SJCRH30 (cell line): Measurements from ENCODE around the gene MYRIP. TPM values are rescaled to one million over a fixed set of nuclear protein-coding genes. Genes with fewer than 3 reads are reported as not detected.

Source experiments
- DNase-seq, 2 experiments: peaks; one replicate each; pipeline ENCODE4 v3.0.0-alpha.2; 2015 to 2020
- H3K27ac ChIP-seq: fragments of 250-450 bp; sonication (Bioruptor Pico); 2 replicates; pipeline ENCODE4 v1.5.1; 2020; ENCODE audit warnings: mild to moderate bottlenecking, moderate library complexity
- H3K27me3 ChIP-seq: fragments of 250-450 bp; sonication (Bioruptor Pico); 2 replicates; pipeline ENCODE4 v1.5.1; 2020; ENCODE audit warnings: mild to moderate bottlenecking, moderate library complexity
- H3K36me3 ChIP-seq: fragments of 250-450 bp; sonication (Bioruptor Pico); 2 replicates; pipeline ENCODE4 v1.5.1; 2020; ENCODE audit warnings: mild to moderate bottlenecking, moderate library complexity
- H3K4me1 ChIP-seq: fragments of 250-450 bp; sonication (Bioruptor Pico); 2 replicates; pipeline ENCODE4 v1.5.1; 2020; ENCODE audit warnings: mild to moderate bottlenecking, moderate library complexity
- H3K4me3 ChIP-seq: fragments of 250-450 bp; sonication (Bioruptor Pico); 2 replicates; pipeline ENCODE4 v1.5.1; 2020; ENCODE audit warnings: mild to moderate bottlenecking, moderate library complexity
- H3K9me3 ChIP-seq: fragments of 250-450 bp; sonication (Bioruptor Pico); replicated peaks from 2 replicates; pipeline ENCODE4 v1.5.1; 2020; ENCODE audit warnings: mild to moderate bottlenecking, moderate library complexity
- total RNA-seq: library from RNA; depleted of rRNA; stranded (reverse); fragments of >200 nt; shearing (Covaris generic); gene quantifications from 2 replicates; pipeline ENCODE4 v1.2.3, GENCODE V29; 2014

MYRIP gene
- total RNA-seq, 1 experiment from 2014 or later = not detected

DNA sequence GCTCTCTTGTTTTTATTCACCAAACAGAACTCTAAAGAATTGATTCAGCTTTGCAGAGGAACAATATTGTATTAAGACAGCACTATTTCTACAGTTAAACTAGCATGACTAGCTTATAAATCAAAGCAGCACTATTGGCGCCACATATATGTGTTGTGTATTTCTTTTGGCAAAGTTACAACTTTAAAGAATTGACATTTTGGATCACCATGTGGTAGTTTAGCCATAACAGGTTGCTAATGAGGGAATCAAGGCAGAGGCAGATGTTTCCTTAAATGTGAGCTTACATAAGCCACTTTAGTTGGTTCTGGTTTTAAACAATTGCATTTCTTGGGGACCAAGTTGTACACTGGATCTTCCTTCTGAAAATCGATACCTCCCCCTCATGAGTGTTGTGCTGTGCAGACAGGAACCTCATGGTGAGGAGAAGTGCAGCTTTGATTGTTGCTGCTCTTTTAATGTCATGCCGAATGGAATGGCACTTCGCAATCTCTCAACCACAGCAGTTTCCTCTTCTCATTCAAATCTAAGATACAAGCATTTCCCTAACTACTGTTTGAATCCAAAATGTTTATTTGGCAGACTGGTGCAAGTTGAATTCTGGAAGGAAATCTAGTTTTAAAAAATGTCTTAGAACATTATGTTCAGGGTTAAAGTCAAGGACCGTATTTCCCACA is 151.2 kb downstream of the MYRIP start:
- H3K27ac ChIP-seq = no peak overlapping the region
- H3K9me3 ChIP-seq = no peaks in the 10 kb centered on the region
- H3K36me3 ChIP-seq = no peaks in the 10 kb centered on the region
- DNase-seq = no peak
- H3K27me3 ChIP-seq = no peaks in the 10 kb centered on the region
- H3K4me3 ChIP-seq = no peak overlapping the region
- H3K4me1 ChIP-seq = no peaks in the 10 kb centered on the region

DNA sequence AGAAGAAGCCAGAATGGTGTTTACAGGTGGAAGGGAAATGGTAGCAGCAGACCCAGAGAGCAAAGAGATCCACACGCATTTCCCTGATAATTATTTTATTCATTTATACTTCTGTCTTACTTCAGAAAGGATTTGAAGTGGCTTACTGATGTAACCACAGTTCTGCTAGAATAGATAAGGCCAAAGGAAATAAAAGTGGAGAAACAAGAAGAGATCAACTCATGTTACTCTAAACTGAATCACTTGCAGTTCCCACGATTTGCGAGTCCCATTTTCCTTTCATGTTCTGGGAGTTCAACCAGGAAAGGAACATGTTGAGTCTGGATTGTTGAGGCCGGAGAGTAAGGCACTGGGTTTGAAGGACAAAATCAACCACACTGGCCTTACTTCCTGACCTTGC is 151.8 kb downstream of the MYRIP start:
- DNase-seq = no peak

DNA sequence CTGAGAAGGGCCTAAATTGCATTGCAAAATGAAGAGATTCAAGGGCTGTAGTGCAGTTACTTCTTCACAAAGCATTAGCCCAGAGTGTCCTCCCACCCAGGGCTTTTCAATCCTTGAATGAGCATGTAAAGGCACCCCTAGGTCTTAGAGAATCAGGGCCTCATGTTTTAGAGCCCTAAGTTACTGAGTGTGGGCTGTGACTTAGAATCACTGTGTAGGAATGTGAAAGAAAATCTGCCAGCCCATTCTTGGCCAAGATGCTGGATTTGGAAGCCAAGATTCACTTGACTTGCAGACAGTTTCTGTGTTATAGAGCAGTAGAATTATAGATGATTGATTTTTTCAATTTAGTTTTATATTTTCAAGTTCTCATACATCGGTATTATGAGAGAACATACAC is 153.2 kb downstream of the MYRIP start:
- no peaks in the 10 kb centered on the region for H3K9me3 ChIP-seq
- H3K36me3 ChIP-seq = no peaks in the 10 kb centered on the region
- no peak for DNase-seq
- no peak overlapping the region for H3K27ac ChIP-seq
- no peak overlapping the region for H3K4me3 ChIP-seq
- no peaks in the 10 kb centered on the region for H3K4me1 ChIP-seq
- H3K27me3 ChIP-seq = no peaks in the 10 kb centered on the region

More for the DNA sequence above, 151.8 kb downstream of the MYRIP start:
- Histone ChIP-seq H3K4me1 (no peaks in the 10 kb centered on the region), H3K27me3 (no peaks in the 10 kb centered on the region), H3K36me3 (no peaks in the 10 kb centered on the region), H3K9me3 (no peaks in the 10 kb centered on the region), H3K27ac (no peak overlapping the region), H3K4me3 (no peak overlapping the region)

GRCh38 chr3:39965461-39965860 is 156.1 kb downstream of the MYRIP start:
- H3K9me3 ChIP-seq = no peaks in the 10 kb centered on the region
- no peak for DNase-seq
- no peak overlapping the region for H3K4me3 ChIP-seq
- H3K4me1 ChIP-seq = no peaks in the 10 kb centered on the region
- H3K27ac ChIP-seq = no peak overlapping the region
- H3K27me3 ChIP-seq = no peaks in the 10 kb centered on the region
- no peaks in the 10 kb centered on the region for H3K36me3 ChIP-seq

DNA sequence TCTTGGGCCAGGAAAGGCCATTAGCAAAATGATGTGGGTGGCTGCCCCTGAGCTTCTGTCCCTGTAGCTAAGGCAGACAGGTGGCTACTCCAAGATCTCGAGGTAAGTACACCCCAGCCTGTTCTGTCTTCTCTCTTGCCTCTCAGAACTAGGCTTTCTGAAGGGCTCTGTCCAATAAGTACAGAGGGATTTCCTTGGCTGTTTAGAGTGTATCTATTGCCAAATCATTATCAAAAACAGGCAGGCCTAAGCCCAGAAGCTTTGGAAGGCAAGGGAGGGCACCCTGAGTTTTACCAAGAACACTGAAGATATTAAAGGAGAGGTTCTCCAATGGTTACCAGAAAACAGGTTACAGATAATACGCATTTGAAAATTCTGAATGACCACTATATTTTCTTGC is 156.6 kb downstream of the MYRIP start:
- Histone ChIP-seq H3K9me3 (no peaks in the 10 kb centered on the region), H3K4me1 (no peaks in the 10 kb centered on the region), H3K36me3 (no peaks in the 10 kb centered on the region), H3K4me3 (no peak overlapping the region), H3K27ac (no peak overlapping the region), H3K27me3 (no peaks in the 10 kb centered on the region)
- no peak for DNase-seq

- Histone ChIP-seq H3K27me3 (no peaks in the 10 kb centered on the region), H3K27ac (no peak overlapping the region), H3K4me1 (no peaks in the 10 kb centered on the region), H3K36me3 (no peaks in the 10 kb centered on the region), H3K4me3 (no peak overlapping the region), H3K9me3 (no peaks in the 10 kb centered on the region)
- DNase-seq = no peak
Observed at GRCh38 chr3:39970982-39971381, 161.6 kb downstream of the MYRIP start.

DNA sequence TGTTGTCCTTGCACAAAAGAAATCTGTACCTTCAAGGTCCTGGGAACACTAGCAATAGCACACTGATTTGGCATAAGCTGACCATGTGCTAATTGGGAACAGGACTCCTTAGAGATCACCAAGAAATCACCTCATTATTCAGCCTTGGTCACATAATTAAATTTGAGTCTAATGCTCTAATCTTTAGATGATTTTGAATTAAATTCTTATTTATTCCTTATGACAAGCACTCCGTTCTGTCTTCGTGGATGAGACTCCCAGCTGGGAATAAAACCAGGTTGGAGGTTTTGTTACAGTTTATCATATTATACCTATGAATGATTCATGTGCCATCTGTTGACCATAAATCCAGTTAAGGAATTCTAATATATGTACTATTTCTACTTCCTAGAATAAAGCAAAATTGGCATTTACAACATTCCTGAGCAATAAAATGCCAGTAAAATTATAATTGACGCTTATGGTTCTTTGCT is 162.2 kb downstream of the MYRIP start:
- DNase-seq = no peak
- Histone ChIP-seq H3K9me3 (no peaks in the 10 kb centered on the region), H3K4me3 (no peak overlapping the region), H3K4me1 (no peaks in the 10 kb centered on the region), H3K27me3 (no peaks in the 10 kb centered on the region), H3K27ac (no peak overlapping the region), H3K36me3 (no peaks in the 10 kb centered on the region)

- no peaks in the 10 kb centered on the region for H3K27me3 ChIP-seq
- no peaks in the 10 kb centered on the region for H3K9me3 ChIP-seq
- H3K36me3 ChIP-seq = no peaks in the 10 kb centered on the region
- no peak for DNase-seq
- H3K27ac ChIP-seq = no peak overlapping the region
- H3K4me3 ChIP-seq = no peak overlapping the region
- no peaks in the 10 kb centered on the region for H3K4me1 ChIP-seq
Observed at GRCh38 chr3:39972508-39972907, 163.1 kb downstream of the MYRIP start.

DNA sequence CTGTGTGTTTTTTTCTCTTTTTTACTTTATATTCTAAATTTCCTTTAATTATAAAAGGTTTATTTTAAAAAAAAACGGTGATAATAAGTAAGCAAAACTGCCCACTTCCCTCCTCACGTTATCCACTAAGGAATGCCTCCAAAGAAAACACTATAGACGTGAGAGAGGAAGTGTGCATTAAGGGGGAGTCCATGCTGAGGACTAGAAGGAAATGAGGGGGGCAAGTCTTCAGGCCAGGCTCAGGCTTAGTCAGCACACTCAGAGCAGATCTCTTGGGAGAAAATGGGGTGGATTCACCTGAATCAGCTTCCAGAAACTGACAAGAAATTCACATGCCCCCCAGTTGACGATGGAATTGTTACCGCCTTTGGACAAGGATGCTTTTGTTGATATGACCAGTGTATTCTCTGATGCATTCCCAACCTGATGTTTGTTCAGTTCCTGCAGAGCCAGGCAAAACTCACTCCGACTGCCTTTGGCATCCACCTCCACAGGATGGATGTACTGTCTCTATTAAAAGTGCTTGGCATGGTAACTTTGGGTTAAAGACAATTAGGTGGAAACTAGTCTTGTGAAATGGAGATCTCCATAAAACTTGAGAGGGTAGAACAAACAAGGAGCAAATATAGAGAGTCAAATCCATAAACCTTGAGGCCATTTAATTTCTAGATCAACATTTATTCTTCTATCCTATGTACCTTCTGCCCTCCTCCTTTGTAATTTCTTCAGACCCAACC is 167.8 kb downstream of the MYRIP start:
- H3K36me3 ChIP-seq = no peaks in the 10 kb centered on the region
- no peaks in the 10 kb centered on the region for H3K4me1 ChIP-seq
- DNase-seq = no peak
- no peak overlapping the region for H3K4me3 ChIP-seq
- H3K9me3 ChIP-seq = no peaks in the 10 kb centered on the region
- H3K27me3 ChIP-seq = no peaks in the 10 kb centered on the region
- no peak overlapping the region for H3K27ac ChIP-seq

DNA sequence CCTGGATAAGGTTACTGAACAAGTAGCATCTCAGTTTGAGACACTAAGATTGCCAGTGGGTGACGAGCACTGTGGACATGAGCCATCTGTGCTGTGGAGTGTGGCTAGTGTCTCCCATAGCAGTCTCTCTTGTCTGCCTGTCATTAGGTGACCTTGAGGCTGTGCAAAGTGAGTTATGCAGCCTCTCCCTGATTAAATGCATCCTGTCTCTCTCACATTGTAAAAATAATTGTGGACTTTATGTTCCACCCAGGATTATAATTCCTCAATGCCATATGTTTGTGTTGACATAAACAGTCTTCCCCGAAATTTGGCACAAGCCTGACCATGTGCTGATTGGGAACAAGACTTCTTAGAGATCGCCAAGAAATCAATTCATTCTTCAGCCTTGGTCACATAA is 168.9 kb downstream of the MYRIP start:
- H3K4me1 ChIP-seq = no peaks in the 10 kb centered on the region
- H3K36me3 ChIP-seq = no peaks in the 10 kb centered on the region
- H3K27ac ChIP-seq = no peak overlapping the region
- H3K4me3 ChIP-seq = no peak overlapping the region
- H3K9me3 ChIP-seq = no peaks in the 10 kb centered on the region
- H3K27me3 ChIP-seq = no peaks in the 10 kb centered on the region
- DNase-seq = no peak

DNA sequence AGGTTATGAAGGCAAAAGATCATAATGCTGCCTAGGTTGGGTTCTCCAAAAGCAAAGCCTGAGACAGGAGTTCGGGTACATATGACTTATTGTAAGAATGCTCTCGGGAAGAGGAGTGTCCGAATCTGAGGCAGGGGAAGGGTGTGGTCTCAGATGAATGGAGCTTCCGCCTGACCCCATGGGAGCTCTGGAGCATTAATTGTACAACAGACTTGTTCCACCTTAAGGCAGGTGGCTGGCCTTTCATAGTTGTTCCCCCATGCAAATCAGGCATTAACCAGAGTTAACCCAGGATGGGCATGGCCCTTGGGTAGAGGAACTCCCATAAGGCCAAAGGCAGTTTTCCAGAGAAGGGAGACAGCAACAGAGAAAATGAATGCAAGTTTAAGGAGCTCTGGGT is 170.6 kb downstream of the MYRIP start:
- no peaks in the 10 kb centered on the region for H3K27me3 ChIP-seq
- no peaks in the 10 kb centered on the region for H3K9me3 ChIP-seq
- no peaks in the 10 kb centered on the region for H3K36me3 ChIP-seq
- no peak for DNase-seq
- no peak overlapping the region for H3K27ac ChIP-seq
- H3K4me3 ChIP-seq = no peak overlapping the region
- no peaks in the 10 kb centered on the region for H3K4me1 ChIP-seq

- no peaks in the 10 kb centered on the region for H3K27me3 ChIP-seq
- no peaks in the 10 kb centered on the region for H3K36me3 ChIP-seq
- DNase-seq = no peak
- H3K9me3 ChIP-seq = no peaks in the 10 kb centered on the region
- H3K4me1 ChIP-seq = no peaks in the 10 kb centered on the region
- H3K27ac ChIP-seq = no peak overlapping the region
- H3K4me3 ChIP-seq = no peak overlapping the region
Observed at GRCh38 chr3:39980781-39981180, 171.4 kb downstream of the MYRIP start.

DNA sequence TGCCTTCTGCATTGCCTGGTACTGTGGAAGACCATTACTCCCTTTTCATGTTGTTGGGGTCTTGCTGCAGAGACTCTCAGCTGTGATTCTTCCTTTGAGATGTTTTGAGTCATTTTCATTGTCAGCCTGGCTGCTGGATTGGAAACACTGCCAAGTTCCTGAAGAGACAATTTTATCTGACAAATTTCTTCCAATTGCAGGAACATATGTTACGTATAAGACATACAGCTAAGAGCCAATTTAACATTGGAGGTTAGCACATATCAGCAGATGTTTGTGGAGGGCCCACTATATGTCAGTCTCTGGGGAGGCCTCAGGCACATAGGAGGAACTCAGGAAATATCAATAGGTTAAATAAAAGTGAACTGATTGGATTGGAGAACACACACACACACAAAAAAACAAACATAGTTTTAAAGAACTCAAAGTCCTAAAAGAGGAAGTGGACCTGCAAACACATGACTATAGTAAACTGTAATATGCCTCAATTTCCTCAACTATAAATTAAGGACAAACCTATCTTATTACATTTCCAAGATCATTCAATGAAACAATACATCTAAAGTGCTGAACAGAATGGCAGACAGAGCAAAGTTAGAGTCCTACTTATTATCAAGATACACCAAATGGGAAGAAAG is 172.3 kb downstream of the MYRIP start:
- Histone ChIP-seq H3K27ac (no peak overlapping the region), H3K4me3 (no peak overlapping the region), H3K9me3 (no peaks in the 10 kb centered on the region), H3K4me1 (no peaks in the 10 kb centered on the region), H3K27me3 (no peaks in the 10 kb centered on the region), H3K36me3 (no peaks in the 10 kb centered on the region)
- no peak for DNase-seq

DNA sequence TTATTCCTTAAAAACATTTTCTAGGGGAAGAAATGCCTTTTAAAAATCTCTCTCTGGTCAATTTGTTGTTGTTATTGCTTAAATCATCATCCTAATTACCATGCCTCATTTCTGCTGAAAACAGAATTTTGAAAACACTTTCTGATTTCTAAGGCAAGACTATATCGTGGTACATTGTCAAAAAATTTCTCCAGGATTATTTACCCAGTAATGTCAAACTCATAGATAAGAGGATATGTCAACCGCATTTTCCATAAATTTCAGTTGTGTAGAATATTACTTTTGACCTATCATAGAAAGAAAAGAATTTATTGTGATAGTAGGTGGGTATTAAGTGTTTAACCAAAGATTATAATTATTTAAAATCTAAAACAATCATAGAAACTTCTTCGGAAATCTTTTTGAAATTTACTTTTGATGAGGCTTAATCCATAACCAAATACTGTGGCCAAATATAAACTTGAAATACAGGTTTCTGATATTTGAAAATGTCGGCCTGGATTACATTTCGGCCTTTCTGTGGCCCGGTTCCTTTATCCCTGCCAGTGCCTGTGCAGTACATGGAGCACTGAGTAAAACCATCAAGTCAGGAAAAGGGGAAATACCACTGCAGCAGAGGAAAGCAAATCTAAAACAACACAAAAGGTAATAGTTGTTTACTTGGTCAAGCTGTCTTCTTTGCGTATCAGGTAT is 173.4 kb downstream of the MYRIP start:
- H3K4me3 ChIP-seq = no peak overlapping the region
- H3K9me3 ChIP-seq = no peaks in the 10 kb centered on the region
- no peak overlapping the region for H3K27ac ChIP-seq
- H3K27me3 ChIP-seq = no peaks in the 10 kb centered on the region
- no peaks in the 10 kb centered on the region for H3K36me3 ChIP-seq
- H3K4me1 ChIP-seq = no peaks in the 10 kb centered on the region
- no peak for DNase-seq

DNA sequence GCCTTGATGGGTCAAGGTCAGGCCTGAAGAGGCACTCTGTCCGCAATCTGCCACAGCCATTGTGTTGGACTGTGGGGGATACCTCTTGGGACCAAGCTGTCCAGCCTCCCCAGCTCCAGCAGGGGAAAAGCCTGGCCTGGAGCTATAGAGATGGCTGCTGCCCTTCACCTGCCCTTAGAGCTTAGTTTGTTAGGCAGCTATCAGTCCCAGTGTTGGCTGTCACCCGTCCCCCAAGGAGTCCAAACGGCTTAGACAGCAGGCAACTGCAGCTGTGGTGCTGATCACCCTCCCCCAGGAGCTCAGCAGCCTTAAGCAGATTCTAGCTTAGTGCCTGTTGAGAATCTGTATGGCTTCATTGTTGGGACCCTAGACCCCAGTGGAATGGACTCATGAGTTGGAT is 180.3 kb downstream of the MYRIP start:
- Histone ChIP-seq H3K36me3 (no peaks in the 10 kb centered on the region), H3K27me3 (no peaks in the 10 kb centered on the region), H3K9me3 (0 out of 2 replicates have a peak, but pooled peaks cover 3% of the 10 kb centered on the region), H3K27ac (no peak overlapping the region), H3K4me1 (no peaks in the 10 kb centered on the region), H3K4me3 (no peak overlapping the region)
- DNase-seq = no peak
